ENCODE measurements around the gene SYT7.
"Not testable (repeated sequence)": the region's sequence is repeated elsewhere in the genome, so short reads cannot be mapped to it uniquely, and the experiment has no call there.

SYT7 gene

GRCh38 chr11:61581030-61581928, at the start of gene SYT7:
Gene SYT7, minus strand, starts transcription at chr11:61581076. Its CDS starts 256 bp downstream, at chr11:61580820.
- peak; percentile 99 for DNase-seq

- no peak for DNase-seq
Measured at GRCh38 chr11:61630089-61630488, 49.2 kb upstream of the SYT7 start.

- no peak for DNase-seq
Measured at GRCh38 chr11:61629082-61629833, 48.4 kb upstream of the SYT7 start.

GRCh38 chr11:61628662-61628970, 47.7 kb upstream of the SYT7 start:
- DNase-seq = no peak

- DNase-seq = peak; percentile 53 to 64
Measured at GRCh38 chr11:61627850-61628661, 47.2 kb upstream of the SYT7 start.

- DNase-seq = no peak
Measured at GRCh38 chr11:61626580-61627380, 45.9 kb upstream of the SYT7 start.

GRCh38 chr11:61625525-61625924, 44.6 kb upstream of the SYT7 start:
- no peak for DNase-seq

- DNase-seq = no peak
Measured at GRCh38 chr11:61621917-61622585, 41.2 kb upstream of the SYT7 start.

- no peak for DNase-seq
Measured at GRCh38 chr11:61619471-61620226, 38.8 kb upstream of the SYT7 start.

GRCh38 chr11:61618978-61619377, 38.1 kb upstream of the SYT7 start:
- DNase-seq = no peak

- no peak for DNase-seq
Measured at GRCh38 chr11:61617515-61617914, 36.6 kb upstream of the SYT7 start.

GRCh38 chr11:61616434-61616833, 35.6 kb upstream of the SYT7 start:
- no peak for DNase-seq

GRCh38 chr11:61614782-61615181, 33.9 kb upstream of the SYT7 start:
- not testable (repeated sequence) for DNase-seq

- DNase-seq = no peak
Measured at GRCh38 chr11:61613870-61614269, 33.0 kb upstream of the SYT7 start.

GRCh38 chr11:61613051-61613450, 32.2 kb upstream of the SYT7 start:
- no peak for DNase-seq

- no peak for DNase-seq
Measured at GRCh38 chr11:61611309-61611708, 30.4 kb upstream of the SYT7 start.

- no peak for DNase-seq
Measured at GRCh38 chr11:61610905-61611304, 30.0 kb upstream of the SYT7 start.

- no peak for DNase-seq
Measured at GRCh38 chr11:61609980-61610366, 29.1 kb upstream of the SYT7 start.

- no peak for DNase-seq
Measured at GRCh38 chr11:61609000-61609979, 28.4 kb upstream of the SYT7 start.

All from activated CD4-positive, alpha-beta T cell treated with anti-CD3 and anti-CD28 coated beads, Interleukin-2, amount 50 U/mL, for 48 hours (primary cell).